ENCODE measurements around the gene ENOX2. TPM values are rescaled to one million over a fixed set of nuclear protein-coding genes. Genes with fewer than 3 reads are reported as not detected.
"Not testable (repeated sequence)": the region's sequence is repeated elsewhere in the genome, so short reads cannot be mapped to it uniquely, and the experiment has no call there.

The ENOX2 gene
- total RNA-seq, 1 donor from 2014 or later = 15.1 TPM

- no peak for ATAC-seq
Observed at GRCh38 chrX:130825525-130825924, 77.5 kb downstream of the ENOX2 start.

- not testable (repeated sequence) for ATAC-seq
Observed at GRCh38 chrX:130819367-130819766, 83.6 kb downstream of the ENOX2 start.

GRCh38 chrX:130813932-130814331, 89.1 kb downstream of the ENOX2 start:
- ATAC-seq = not testable (repeated sequence)

- ATAC-seq = no peak
Observed at GRCh38 chrX:130810561-130810960, 92.4 kb downstream of the ENOX2 start.

DNA sequence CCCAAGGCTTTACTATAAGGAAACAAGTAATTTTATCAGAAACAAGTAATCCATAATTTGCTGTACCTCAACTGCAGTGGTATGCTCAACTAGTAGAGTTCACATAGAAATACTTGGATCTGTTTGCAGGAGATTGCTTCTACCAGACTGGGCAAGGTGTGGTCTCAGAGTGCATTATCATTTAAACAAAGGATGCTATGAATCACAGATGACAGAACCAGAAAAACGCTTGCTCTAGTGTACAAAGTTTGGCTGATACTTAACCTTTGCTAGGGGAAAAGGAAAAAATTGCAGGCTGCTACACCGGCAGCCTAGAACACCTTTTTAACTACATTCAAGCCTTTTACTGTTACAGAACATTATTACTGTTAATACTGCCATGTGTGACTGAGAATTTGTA, 97.1 kb downstream of the ENOX2 start:
- peak; percentile 92 for ATAC-seq

DNA sequence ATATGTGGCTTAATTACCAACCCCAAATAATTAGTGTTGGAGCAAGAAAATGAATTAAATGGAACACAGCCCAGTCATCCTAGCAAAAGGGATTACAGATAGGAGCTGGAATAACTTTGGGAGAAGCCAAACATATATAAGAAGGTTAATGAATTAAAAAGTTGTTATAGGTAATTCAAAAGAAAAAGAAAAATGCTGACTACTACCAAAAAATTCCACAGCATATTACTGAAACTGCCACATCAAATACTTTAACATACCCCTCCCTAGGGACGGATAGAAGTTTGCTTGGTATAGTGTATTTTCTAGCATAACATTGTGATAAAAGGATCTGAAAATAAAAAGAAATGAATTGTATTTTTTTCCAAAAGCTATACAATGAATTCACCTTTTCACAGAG, 99.5 kb downstream of the ENOX2 start:
- ATAC-seq = no peak

GRCh38 chrX:130801901-130802300, 101.1 kb downstream of the ENOX2 start:
- ATAC-seq = no peak

DNA sequence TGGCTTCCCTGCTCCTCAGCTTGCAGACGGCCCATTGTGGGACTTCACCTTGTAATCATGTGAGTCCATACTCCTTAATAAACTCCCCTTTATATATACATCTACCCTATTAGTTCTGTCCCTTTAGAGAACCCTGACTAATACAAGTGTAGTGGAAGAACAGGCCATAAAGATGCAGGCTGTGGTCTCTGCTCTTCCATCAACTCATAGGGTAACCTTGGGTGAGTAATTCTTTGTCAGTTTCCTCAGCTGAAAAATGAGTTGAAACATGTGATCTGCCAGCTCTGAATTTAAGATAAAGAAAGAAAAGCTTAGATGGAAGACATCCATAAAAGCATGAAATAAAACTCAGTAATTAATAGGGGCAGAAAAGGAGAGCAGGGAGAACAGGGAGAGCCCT, 103.6 kb downstream of the ENOX2 start:
- no peak for ATAC-seq

DNA sequence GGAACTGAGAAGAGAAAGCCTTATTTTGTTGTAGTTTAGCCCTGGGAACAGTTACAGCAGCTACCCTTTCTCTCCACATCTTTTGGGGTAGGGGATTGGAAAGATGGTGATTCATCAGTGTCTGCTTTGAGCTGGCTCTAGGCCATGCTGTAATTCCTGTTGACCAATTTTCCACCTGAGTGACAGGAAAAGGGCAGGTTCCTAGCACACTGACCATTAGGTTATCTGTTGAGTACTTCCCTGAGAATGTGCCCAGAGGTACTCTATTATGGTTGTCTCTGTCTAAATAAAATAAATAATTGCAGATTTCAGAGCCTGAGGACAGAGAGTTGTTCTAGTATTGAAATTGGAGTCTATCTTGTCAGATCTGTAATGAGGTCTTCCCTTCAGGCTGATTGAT, 109.0 kb downstream of the ENOX2 start:
- no peak for ATAC-seq

- ATAC-seq = not testable (repeated sequence)
Observed at GRCh38 chrX:130791870-130792269, 111.1 kb downstream of the ENOX2 start.

GRCh38 chrX:130789793-130790192, 113.2 kb downstream of the ENOX2 start:
- ATAC-seq = no peak

GRCh38 chrX:130788786-130789581, 114.0 kb downstream of the ENOX2 start:
- ATAC-seq = no peak

DNA sequence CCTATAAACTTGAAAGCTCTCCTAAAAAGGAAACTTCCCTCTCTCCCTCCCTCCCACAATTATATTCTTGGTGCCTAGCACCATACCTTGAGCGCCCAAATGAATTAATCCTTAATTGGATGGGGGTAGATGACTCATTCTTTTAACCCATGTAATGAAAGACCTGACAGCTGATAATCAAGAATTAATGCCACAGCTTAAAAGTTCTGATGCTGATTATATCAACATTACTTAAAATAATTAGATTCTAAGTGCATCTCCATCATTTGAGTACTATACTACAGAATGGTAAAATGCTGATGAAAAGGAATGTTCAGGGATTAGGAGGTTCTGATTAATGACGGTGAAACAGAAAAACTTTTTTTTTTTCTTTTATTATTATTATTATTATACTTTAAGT, 117.0 kb downstream of the ENOX2 start:
- ATAC-seq = no peak

GRCh38 chrX:130778773-130779172, 124.2 kb downstream of the ENOX2 start:
- peak; percentile 20 for ATAC-seq

- ATAC-seq = no peak
Observed at GRCh38 chrX:130775849-130776248, 127.2 kb downstream of the ENOX2 start.

- ATAC-seq = no peak
Observed at GRCh38 chrX:130772776-130773143, 130.2 kb downstream of the ENOX2 start.

DNA sequence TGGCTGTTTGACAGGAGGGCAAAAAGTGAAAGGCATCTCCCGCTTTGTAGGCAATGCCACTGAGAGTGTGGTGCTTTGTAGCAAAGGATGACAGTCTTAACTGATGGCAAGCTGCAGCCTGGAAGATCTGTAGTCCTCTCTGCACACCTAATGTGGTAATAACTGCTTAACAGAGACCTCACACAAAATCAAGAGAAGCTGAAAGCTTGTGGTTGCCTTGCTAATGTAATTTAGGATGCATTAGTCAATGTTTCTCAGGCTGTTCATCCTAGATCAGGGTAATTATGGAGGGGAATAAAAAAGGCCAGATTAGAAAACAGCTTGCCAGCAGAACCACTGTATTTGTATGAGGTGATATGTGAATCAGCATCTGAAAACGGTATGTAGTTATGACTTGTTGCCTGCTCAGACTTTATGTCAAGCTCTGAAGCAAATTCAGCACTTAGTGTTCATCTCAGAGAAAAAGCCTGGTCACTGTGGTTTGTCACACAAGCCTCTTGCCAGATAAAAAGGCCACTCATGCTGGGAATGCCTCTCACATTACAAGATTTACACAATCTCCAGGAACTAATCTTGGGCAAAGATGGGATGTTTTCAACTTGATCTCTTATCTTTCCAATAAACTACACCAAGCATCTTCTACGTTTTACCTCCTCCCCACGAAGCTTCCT, 130.8 kb downstream of the ENOX2 start:
- no peak for ATAC-seq

DNA sequence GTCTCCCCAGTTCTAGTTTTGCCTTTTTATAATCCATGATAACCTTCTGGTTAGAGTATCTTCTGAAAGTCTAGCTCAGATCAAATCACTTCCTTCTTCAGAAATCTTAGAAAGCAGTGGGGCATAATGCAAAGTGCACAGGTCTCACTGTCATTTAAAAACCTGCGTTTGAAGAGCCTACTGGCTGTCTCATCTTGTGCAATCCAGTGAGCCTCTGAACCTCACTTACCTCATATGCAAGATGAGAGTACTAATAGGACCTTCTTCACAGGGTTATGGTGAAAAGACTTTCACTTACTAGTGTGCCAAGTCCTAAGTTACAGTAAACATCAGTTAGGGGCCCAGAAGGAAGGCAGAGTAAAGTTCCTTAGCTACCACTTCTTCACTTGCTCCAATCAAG, 131.4 kb downstream of the ENOX2 start:
- ATAC-seq = no peak

DNA sequence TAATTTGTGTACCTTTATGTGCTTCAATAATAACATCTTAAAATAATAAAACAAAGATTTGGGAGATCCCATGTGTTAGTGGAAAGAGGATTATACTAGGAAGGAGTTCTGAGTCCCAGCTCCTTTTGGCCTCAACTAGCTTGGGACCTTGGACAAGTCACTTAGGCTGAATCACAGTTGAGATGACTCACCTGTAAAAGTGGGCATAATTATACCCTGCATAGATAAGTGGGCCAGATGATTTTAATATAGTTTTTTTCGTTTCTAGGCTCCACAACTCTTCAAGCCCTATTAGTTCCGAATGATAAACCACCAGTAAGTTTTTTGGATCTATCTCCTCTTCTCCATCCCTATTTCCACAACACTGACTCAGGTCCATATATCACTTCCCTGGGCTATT, 131.8 kb downstream of the ENOX2 start:
- ATAC-seq = no peak

DNA sequence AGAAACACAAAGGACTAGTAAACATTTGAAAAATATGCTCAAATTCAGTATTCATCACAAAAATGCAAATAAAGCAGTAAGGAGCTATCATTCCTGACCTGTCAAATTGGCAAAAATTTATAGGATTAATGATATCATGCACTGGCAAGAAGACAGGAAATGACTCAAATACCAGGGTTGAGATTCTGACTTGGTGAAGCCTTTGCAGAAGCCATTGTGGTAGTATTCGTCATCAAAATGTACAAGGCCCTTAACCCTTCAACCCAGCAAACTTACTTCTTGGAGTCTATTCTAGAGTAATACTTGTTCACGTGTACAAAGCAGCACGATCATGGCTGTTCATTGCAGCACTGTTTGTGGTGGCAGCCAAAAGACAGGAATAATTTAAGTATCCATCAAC, 132.4 kb downstream of the ENOX2 start:
- peak; percentile 67 for ATAC-seq

DNA sequence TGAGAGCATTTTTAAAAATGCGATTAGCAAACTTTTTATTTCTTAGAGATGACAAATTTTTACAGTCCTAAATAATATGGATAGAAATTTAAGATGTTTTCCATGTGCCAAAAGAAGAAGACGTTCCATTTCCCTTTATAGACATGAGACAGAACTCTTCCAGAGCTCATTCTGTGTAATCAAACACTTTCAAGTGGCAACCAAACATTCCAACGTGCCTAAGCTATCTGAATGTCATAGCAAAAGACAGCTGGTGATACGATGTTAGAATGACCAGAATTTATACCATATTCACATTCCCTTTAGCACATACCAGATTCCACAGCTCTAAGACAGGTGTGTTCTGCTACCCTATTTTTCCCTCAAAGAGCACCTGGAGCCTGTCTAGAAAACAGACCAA, 133.2 kb downstream of the ENOX2 start:
- no peak for ATAC-seq

- ATAC-seq = no peak
Observed at GRCh38 chrX:130758072-130758471, 144.9 kb downstream of the ENOX2 start.

GRCh38 chrX:130756233-130756632, 146.8 kb downstream of the ENOX2 start:
- no peak for ATAC-seq

GRCh38 chrX:130754353-130754752, 148.7 kb downstream of the ENOX2 start:
- ATAC-seq = no peak
